CD1c-positive myeloid dendritic cell (primary cell): ENCODE results near the gene LUZP1.

ENCODE experiments used
- DNase-seq: peaks from one replicate; pipeline ENCODE4 v3.0.0-alpha.2; 2016; ENCODE audit errors: extremely low spot score

LUZP1 gene

DNA sequence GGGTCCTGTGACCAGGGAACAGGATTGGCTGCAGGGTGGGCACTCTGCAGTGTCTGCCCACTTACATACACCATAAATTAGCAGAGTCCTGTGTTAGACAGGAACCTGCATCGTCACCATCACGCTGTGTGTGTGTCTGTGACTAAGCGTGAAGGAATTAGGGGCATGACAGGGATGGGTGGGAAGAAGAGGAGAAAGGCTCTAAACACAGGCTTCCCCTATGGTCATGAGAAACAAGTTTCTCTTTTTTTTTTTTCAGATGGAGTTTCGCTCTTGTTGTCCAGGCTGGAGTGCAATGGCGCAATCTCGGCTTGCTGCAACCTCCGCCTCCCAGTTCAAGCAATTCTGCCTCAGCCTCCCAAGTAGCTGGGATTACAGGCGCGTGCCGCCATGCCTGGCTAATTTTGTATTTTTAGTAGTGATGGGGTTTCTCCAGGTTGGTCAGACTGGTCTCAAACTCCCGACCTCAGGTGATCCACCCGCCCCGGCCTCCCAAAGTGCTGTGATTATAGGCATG lies 20.3 kb upstream of the LUZP1 start:
- peak; percentile 52 for DNase-seq

DNA sequence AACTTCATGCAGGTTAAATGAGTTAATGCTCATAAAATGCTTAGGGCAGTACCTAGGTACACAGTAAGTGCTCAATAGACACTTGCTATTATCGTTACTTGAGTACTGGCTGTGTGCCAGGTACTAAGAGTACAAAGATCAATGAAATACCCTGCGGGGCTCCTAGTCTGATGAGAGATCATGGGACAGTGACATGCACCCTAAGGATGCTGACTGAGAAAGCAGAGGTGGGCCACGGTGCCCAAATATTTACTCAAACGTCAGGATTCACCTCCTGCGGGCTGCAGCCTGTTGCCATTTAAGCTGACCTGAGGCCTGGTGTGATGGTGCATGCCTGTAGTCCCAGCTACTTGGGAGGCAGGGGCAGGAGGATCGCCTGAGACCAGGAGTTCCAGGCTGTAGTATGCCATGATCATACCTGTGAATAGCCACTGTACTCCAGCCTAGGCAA lies 19.8 kb upstream of the LUZP1 start:
- DNase-seq: no peak

DNA sequence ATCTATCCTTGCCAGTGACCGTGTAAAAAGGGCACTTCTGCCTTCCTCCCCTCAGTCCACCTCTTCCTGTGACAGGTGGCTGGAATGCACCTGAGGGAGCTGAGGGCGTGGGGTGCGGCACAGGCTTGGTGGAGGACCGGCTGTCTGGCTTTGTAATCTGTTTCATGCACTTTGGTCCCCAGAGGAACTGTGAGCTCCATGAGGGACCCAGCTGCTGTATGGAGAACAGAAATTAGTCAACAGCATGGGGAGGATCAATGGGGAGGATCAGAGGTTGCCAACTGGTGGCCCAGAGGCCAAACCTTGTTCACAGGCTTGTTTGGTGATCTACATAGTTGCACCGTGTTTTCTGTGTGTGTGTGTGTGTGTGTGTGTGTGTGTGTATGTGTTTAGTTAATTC lies 19.0 kb upstream of the LUZP1 start:
- no peak for DNase-seq

- DNase-seq: no peak
These were observed 16.7 kb upstream of the LUZP1 start for GRCh38 chr1:23185381-23185780.

GRCh38 chr1:23184212-23184934 lies 15.7 kb upstream of the LUZP1 start:
- DNase-seq: peak; percentile 70

DNA sequence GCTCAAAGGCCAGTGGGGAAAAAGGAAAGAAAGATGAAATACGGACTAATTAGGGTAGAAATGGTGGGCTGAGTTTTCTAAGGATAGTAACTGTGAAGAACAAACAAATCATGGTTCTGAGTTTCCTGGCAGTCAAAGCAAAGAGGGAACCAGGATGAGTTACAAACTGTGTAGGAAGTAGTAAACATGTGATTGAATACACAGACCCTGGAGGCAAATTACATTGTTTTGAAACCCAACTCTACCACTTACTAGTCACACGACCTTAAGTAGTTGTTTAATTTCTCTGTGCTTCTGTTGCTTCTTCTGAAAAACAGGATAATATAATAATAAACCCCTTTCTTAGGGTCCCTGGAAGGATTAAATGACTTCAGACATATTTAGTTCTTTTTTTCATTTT lies 11.2 kb upstream of the LUZP1 start:
- peak; percentile 44 for DNase-seq

- peak; percentile 45 for DNase-seq
These were observed 10.3 kb upstream of the LUZP1 start for GRCh38 chr1:23178950-23179349.

DNA sequence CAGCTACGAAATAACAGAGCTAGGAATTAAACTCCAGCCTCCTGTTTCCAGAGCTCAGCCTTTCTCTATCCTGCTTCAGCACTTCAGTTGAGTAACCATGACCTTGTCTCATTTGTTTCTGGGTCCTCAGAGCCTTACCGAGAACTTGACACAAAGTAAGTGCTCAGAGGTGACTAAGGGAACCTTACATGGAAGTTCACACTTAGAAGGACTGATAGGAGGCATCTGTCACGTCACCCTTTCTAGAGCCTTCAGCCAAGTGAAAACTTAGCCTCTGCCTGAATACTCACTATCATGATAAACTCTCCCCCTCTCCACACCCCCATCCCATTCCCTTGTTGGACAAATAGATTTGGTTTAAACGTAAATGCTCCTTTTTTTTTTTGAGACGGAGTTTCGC lies 9.8 kb upstream of the LUZP1 start:
- DNase-seq: peak; percentile 22

DNA sequence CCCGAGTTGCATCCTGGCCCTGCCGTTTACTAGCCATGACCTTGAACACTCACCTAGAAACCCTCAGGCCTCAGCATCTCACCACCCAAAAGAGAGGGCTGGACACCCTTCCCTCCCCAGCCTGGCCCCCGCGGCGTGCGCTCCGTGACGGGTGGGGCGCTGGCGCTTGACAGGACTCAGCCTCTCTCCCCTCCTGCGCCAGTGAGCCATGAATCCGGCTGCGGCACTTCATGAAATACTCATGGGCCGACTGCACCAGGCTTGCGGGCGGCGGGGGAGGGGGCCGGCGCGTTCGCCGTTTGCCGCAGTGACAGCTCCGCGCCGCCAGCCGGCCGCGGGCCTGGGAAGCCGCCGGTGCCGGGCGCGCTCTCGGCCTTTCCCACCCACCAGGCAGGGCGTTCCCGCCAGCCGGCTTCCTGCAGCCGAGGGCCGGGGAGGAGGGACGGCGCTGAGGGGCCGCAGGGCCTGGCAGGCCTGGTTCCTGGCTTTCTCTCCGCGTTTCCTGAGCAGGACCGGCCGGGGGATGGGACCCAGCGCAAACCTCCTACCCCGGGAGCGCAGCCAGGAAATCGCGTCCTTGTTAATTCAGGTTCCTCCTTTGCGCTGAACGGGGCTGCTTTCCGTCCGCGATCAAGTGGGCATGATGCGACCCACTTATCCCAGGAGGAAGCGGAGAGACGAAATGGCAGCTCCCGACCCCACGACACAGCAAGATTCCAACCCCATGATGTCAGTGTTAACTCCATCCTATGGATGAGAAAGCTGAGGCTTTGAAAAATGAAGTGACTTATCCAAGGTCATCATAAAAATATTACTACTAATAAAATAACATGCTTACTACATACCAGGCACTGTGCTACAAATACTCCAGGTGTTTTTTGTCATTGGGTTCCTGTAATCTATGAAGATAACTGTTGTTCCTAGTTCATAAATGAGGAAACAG lies 9.1 kb upstream of the LUZP1 start:
- peak; percentile 66 for DNase-seq

DNA sequence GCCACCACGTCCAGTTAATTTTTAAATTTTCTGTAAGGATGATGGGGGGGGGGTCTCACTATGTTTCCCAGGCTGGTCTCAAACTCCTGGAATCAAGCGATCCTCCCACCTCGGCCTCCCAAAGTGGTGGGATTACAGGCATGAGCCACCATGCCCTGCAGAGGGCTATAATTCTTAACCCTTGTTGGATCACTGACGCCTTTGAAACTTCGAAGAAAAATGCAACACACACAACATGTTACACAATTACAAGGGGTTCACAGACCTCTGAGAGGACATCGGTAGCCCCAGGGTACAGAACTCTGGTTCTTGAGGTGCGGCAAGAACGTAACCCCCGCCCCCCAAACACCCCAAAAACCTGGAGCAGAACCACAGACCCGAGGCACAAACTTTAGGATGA lies 8.4 kb upstream of the LUZP1 start:
- no peak for DNase-seq

GRCh38 chr1:23174426-23175110 lies 5.9 kb upstream of the LUZP1 start:
- DNase-seq: no peak

- DNase-seq: no peak
These were observed 2.6 kb upstream of the LUZP1 start for GRCh38 chr1:23171181-23171755.

DNA sequence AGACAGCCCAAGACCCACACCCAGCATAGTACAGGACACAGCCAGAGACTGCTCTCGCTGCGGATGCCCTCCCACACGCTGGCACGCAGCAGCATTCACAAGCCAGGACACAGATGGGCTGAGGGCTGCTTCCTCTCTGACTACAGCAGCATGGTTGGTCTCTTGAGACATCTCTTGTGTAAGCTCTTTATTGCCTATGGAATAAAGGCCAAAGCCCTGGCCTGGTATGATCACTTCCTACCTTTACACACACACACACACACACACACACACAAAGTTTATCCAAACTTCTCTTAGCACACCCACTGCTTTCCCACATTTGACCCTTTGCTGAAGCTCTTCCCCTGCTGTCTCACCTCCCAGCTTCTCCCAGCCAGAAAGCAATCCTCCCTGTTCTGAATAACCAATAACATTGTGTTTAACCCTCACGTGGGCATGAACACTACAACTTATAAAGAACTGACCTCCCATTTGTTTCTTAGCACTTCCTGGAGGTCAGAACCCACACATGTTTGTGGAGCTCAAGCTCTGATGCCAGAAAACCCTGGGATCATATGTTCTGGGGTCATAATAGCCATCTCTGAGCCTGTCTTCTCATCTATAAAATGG lies 1.2 kb upstream of the LUZP1 start:
- peak; percentile 95 for DNase-seq

DNA sequence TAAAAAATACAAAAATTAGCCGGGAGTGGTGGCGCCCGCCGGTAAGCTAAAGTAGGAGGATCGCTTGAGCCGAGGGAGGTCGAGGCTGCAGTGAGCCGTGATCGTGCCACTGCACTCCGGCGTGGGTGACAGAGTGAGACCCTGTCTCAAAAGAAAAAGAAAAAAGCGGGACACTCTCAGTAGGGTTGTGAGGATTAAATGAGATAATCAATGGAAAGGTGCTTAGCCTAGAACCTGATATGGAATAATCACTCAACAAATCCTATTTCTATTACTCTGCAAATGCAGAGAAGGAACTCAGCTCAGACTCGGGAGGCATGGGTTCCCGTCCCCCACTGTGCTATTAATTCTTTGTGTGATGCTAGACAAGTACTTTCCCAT lies 529 bp upstream of the LUZP1 start:
- no peak for DNase-seq

DNA sequence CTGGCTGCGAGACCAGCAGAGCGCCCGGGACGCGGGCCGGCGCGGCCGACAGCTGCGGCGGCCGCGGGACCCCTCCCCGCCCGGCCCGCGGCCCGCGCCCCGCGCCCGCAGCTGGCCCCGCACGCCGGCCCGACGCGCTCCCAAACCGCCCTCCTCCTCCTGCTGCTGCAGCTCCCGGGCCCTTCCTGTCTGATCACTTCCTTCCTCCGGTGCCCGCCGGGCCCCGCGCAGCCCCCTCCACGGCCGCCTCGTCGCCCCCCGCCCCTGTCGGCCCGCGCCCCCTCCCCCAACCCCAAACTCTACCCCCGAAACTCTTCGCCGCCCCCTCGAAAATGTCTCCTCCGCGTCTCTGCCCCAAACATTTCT lies 594 bp downstream of the LUZP1 start:
- DNase-seq: peak; percentile 49

GRCh38 chr1:23167353-23168078 lies 1.1 kb downstream of the LUZP1 start:
- DNase-seq: peak; percentile 46

DNA sequence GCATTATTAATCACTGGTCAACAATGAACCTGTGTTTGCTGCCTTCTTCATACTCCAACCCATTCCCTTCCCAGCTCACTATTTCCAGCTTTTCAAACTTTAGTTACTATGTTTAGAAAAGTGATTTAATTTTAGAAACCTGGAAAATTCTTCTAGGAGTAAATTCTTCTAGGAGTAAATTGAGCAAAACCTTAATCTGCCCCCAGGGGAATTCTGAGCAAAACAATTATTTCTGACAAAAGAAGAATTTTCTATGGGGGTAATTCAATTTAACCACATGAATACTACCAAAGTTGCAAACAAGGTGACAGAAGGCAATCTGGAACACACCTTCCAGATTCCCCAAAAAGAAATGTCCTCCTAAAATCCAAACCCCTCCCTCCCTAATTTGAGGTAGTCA lies 1.8 kb downstream of the LUZP1 start:
- no peak for DNase-seq

GRCh38 chr1:23163395-23163794 lies 5.3 kb downstream of the LUZP1 start:
- DNase-seq: no peak

GRCh38 chr1:23159963-23160877 lies 8.4 kb downstream of the LUZP1 start:
- no peak for DNase-seq

DNA sequence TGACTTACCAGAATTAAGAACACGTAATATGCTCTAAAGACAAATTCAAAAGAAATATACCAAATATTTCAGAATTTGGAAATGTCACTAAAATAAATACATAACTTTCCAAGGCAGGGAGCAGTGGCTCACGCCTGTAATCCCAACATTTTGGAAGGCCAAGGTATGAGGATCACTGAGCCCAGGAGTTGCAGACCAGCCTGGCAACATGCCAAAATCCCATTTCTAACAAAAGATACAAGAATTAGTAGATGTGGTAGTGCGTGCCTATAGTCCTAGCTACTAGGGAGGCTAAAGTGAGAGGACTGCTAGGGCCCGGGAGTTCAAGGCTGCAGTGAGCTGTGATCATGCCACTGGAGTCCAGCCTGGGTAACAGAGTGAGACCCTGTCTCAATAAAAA lies 11.7 kb downstream of the LUZP1 start:
- DNase-seq: no peak
